ENCODE results near the gene WNT7B.

DNA sequence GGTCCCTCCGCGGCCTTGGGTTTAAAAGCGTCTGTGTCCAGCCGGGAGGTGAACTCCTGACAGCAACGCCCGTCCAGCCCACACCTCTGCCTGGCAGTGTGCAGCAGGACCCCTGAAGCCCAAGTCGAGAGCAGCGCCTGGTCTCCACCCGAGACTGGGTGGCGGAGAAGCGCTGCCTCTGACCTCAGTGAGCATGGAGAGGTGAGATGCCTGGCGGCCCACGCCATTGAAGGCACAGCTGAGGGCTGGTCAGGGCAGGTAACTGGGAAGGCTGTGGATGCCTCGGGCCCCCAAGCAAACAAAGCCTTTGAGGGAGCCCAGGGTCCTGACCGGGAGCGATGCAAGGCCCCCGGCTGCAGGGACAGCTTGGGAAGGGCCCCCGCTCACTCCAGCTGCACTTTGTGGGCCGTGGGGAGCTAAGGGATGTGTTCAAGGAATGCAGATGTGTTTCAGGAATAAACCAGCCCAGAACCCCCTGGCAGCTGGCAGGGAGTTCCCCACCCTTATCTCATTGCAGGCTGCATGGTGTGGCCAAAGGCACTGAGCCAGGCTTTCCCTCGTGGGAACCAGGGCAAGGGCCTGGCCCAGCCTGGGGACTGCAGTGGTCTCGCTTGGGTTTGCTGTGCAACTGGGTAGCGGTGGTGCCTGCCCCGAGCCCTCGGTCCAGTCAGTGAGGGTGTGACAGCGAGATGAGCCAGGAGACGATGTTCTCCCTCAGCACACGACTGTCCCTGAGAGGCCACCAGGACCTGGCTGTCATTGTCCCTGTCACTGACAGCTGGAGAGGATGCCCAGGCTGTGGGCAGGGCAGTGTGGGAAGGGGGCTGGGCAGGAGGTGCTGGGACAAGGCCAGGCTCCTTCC lies 92.5 kb downstream of the WNT7B start:
- TF ChIP-seq, protein P1, sequence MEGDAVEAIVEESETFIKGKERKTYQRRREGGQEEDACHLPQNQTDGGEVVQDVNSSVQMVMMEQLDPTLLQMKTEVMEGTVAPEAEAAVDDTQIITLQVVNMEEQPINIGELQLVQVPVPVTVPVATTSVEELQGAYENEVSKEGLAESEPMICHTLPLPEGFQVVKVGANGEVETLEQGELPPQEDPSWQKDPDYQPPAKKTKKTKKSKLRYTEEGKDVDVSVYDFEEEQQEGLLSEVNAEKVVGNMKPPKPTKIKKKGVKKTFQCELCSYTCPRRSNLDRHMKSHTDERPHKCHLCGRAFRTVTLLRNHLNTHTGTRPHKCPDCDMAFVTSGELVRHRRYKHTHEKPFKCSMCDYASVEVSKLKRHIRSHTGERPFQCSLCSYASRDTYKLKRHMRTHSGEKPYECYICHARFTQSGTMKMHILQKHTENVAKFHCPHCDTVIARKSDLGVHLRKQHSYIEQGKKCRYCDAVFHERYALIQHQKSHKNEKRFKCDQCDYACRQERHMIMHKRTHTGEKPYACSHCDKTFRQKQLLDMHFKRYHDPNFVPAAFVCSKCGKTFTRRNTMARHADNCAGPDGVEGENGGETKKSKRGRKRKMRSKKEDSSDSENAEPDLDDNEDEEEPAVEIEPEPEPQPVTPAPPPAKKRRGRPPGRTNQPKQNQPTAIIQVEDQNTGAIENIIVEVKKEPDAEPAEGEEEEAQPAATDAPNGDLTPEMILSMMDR (IDR thresholded peaks at IDR 0.05; ENCODE audit: low read depth, low read length, poor library complexity, severe bottlenecking) = no peak
- TF ChIP-seq EZH2phosphoT487 (IDR thresholded peaks at IDR 0.05; ENCODE audit: borderline replicate concordance, low read length) = no peak
